ENCODE results near the gene RRP15.

DNA sequence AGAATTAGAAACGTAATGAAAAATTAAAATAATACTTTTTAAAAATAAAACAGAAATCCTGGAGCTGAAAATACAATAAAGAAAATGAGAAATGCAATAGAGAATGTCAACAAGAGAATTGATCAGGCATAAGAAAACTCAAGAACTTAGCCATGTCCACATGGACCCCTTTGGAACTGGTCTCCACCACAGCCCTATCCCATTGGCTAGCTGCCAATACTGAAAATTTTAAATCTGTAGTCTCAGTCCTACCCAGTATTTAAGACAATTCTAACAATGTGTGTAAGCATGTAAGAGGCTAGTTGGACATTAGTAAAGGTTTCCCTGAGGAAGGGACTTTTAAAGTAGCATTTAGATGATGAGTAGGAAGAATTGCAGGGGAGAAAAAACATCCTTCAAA is 25.8 kb upstream of the RRP15 start:
- TF ChIP-seq CTCF (IDR thresholded peaks at IDR 0.05 in 2 of 3, conservative IDR thresholded peaks at IDR 0.05 in 1 of 3; ENCODE audit: borderline replicate concordance in 1 of 3, insufficient read depth in 1 of 3, low read depth in 2 of 3, low read length in 2 of 3): no peak
- no peak for TF ChIP-seq POLR2AphosphoS5 (IDR thresholded peaks at IDR 0.05; ENCODE audit: low read depth, low read length)
- no peak for TF ChIP-seq CEBPB (IDR thresholded peaks at IDR 0.05; ENCODE audit: low read depth)
- TF ChIP-seq, protein P1, sequence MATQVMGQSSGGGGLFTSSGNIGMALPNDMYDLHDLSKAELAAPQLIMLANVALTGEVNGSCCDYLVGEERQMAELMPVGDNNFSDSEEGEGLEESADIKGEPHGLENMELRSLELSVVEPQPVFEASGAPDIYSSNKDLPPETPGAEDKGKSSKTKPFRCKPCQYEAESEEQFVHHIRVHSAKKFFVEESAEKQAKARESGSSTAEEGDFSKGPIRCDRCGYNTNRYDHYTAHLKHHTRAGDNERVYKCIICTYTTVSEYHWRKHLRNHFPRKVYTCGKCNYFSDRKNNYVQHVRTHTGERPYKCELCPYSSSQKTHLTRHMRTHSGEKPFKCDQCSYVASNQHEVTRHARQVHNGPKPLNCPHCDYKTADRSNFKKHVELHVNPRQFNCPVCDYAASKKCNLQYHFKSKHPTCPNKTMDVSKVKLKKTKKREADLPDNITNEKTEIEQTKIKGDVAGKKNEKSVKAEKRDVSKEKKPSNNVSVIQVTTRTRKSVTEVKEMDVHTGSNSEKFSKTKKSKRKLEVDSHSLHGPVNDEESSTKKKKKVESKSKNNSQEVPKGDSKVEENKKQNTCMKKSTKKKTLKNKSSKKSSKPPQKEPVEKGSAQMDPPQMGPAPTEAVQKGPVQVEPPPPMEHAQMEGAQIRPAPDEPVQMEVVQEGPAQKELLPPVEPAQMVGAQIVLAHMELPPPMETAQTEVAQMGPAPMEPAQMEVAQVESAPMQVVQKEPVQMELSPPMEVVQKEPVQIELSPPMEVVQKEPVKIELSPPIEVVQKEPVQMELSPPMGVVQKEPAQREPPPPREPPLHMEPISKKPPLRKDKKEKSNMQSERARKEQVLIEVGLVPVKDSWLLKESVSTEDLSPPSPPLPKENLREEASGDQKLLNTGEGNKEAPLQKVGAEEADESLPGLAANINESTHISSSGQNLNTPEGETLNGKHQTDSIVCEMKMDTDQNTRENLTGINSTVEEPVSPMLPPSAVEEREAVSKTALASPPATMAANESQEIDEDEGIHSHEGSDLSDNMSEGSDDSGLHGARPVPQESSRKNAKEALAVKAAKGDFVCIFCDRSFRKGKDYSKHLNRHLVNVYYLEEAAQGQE (IDR thresholded peaks at IDR 0.05; ENCODE audit: low read depth): no peak
- no peak for TF ChIP-seq ZFX (IDR thresholded peaks at IDR 0.05)
- no peak for TF ChIP-seq TCF7L2 (IDR thresholded peaks at IDR 0.05; ENCODE audit: borderline replicate concordance, extremely low read depth, insufficient read depth, insufficient read length)
- no peak for TF ChIP-seq POLR2A (IDR thresholded peaks at IDR 0.05; ENCODE audit: borderline replicate concordance, extremely low read depth, insufficient read depth, insufficient read length)
- TF ChIP-seq JUND (IDR thresholded peaks at IDR 0.05): no peak
- no peak for TF ChIP-seq EGR1 (IDR thresholded peaks at IDR 0.05; ENCODE audit: low read depth)
- no peak for TF ChIP-seq SRF (IDR thresholded peaks at IDR 0.05; ENCODE audit: low read depth)
- TF ChIP-seq ZNF274 (IDR thresholded peaks at IDR 0.05; ENCODE audit: low read depth, low read length): no peak
